Gastrocnemius medialis (tissue), 4 donors: ENCODE measurements around the gene FZD2. TPM values are rescaled to one million over a fixed set of nuclear protein-coding genes. Genes with fewer than 3 reads are reported as not detected.

Experiments
- ATAC-seq, 2 donors: fragments of 150-250 bp; one replicate each; pipeline ENCODE4 v1.9.1; 2016
- DNase-seq, 2 donors: peaks; one replicate each; pipeline ENCODE4 v3.0.0-alpha.2; 2019
- H3K27ac ChIP-seq, 4 donors: fragments of 200-600 bp; sonication (generic); 1 replicate in 1 of 4; 2 replicates in 3 of 4; pipeline ENCODE4 v1.5.1; 2016 to 2018; ENCODE audit warnings: mild to moderate bottlenecking in 2 of 4, moderate library complexity in 1 of 4
- H3K27me3 ChIP-seq, 3 donors: fragments of 200-600 bp; sonication (generic) in 2 of 3; 1 replicate in 1 of 3; 2 replicates in 2 of 3; pipeline versions ENCODE4 v1.5.1 to v1.6.0; 2016 to 2019; ENCODE audit warnings: mild to moderate bottlenecking in 1 of 3, moderate library complexity in 1 of 3
- H3K36me3 ChIP-seq, 2 donors: fragments of 200-600 bp; sonication (generic) in 1 of 2; one replicate each; pipeline ENCODE4 v1.5.1; 2017 to 2018
- H3K4me1 ChIP-seq, 2 donors: fragments of 200-600 bp; sonication (generic) in 1 of 2; one replicate each; pipeline ENCODE4 v1.5.1; 2016 to 2017; ENCODE audit warnings: mild to moderate bottlenecking in 2 of 2
- H3K4me3 ChIP-seq, 4 donors: fragments of 200-600 bp; sonication (generic) in 3 of 4; 1 replicate in 1 of 4; 2 replicates in 3 of 4; pipeline ENCODE4 v1.5.1; 2016 to 2019; ENCODE audit warnings: mild to moderate bottlenecking in 2 of 4
- H3K9me3 ChIP-seq, 3 donors: fragments of 200-600 bp; sonication (generic) in 2 of 3; 1 replicate in 1 of 3; 2 replicates in 2 of 3; pipeline ENCODE4 v1.5.1; 2016 to 2019
- POLR2A ChIP-seq, 2 donors: fragments of 450-650 bp; IDR thresholded peaks; one replicate each; pipeline ENCODE4 v1.6.1; 2017; ENCODE audit warnings: antibody characterized with exemption in 2 of 2, mild to moderate bottlenecking in 2 of 2, moderate library complexity in 2 of 2
- in situ Hi-C, 4 donors: fragments of 200-750 bp; cut with MboI; loops; one replicate each; pipeline versions ENCODE4 v1.15.0 to v1.8.0; 2017; ENCODE audit warnings: low sequenced_read_pairs in 4 of 4
- intact Hi-C: fragments of 100-400 bp; cut with DNase I; formaldehyde crosslinking; loops from one replicate; pipeline ENCODE4 v1.15.1; 2023; ENCODE audit warnings: low total_unique reads
- total RNA-seq, 4 donors: library from RNA; depleted of rRNA; stranded (reverse); fragments of >200 nt; gene quantifications; one replicate each; pipeline versions ENCODE4 v1.1.0 to v1.2.3, GENCODE V29; 2016
- TF ChIP-seq, protein P1 (sequence below), 5 experiments: fragments of 450-650 bp in 3 of 5; fragments of 200-600 bp in 2 of 5; sonication (generic) in 2 of 5; IDR thresholded peaks in 4 of 5; conservative IDR thresholded peaks in 1 of 5; 1 replicate in 4 of 5; 2 replicates in 1 of 5; pipeline ENCODE4 v1.5.1; 2016 to 2019; ENCODE audit warnings: antibody characterized with exemption in 5 of 5, mild to moderate bottlenecking in 3 of 5, moderate library complexity in 3 of 5

FZD2 gene
- total RNA-seq, 4 donors from 2014 or later = 0.31 to 0.68 (median 0.58) TPM; not detected in 1

- intact Hi-C loops = no loop called here
- no peaks in the 10 kb centered on the region for H3K4me1 ChIP-seq
- H3K9me3 ChIP-seq = no peaks in the 10 kb centered on the region
- H3K36me3 ChIP-seq = no peaks in the 10 kb centered on the region
- no peak overlapping the region for H3K27ac ChIP-seq
- in situ Hi-C loops = no loop called here
- DNase-seq (no peak), ATAC-seq (no peak)
- TF ChIP-seq POLR2A (IDR thresholded peaks at IDR 0.05) = no peak
- TF ChIP-seq, protein P1, sequence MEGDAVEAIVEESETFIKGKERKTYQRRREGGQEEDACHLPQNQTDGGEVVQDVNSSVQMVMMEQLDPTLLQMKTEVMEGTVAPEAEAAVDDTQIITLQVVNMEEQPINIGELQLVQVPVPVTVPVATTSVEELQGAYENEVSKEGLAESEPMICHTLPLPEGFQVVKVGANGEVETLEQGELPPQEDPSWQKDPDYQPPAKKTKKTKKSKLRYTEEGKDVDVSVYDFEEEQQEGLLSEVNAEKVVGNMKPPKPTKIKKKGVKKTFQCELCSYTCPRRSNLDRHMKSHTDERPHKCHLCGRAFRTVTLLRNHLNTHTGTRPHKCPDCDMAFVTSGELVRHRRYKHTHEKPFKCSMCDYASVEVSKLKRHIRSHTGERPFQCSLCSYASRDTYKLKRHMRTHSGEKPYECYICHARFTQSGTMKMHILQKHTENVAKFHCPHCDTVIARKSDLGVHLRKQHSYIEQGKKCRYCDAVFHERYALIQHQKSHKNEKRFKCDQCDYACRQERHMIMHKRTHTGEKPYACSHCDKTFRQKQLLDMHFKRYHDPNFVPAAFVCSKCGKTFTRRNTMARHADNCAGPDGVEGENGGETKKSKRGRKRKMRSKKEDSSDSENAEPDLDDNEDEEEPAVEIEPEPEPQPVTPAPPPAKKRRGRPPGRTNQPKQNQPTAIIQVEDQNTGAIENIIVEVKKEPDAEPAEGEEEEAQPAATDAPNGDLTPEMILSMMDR (IDR thresholded peaks at IDR 0.05 in 4 of 5, conservative IDR thresholded peaks at IDR 0.05 in 1 of 5) = no peak
- no peak overlapping the region for H3K4me3 ChIP-seq
- H3K27me3 ChIP-seq = peaks cover 2 to 19% (median 8%) of the 10 kb centered on the region in 3 donors
Observed at GRCh38 chr17:44599298-44600175, 42.3 kb downstream of the FZD2 start.

GRCh38 chr17:44601539-44601938, 44.3 kb downstream of the FZD2 start:
- H3K27ac ChIP-seq = no peak overlapping the region
- DNase-seq = no peak
- intact Hi-C loops = no loop called here

DNA sequence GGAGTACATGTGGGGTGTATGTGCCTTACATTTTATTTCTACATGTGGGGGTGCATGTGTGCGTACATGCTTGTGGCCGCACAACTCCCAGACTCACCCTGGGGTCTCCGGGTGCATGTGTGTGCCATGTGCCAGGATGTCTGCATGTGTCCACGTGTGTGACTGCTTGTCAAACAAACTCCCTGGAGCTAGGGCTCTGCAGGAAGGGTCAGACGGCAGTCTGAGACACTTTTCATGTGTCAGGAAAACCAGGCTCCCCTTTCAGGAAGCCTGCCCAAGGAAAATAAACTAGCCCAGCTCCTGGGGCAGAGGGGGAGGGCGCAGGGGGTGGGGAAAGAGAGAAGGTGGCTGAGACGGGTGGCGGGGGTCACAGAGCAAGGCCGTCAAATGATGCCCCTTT, 44.7 kb downstream of the FZD2 start:
- Histone ChIP-seq H3K4me1 (no peaks in the 10 kb centered on the region), H3K9me3 (no peaks in the 10 kb centered on the region), H3K36me3 (no peaks in the 10 kb centered on the region), H3K4me3 (no peak overlapping the region), H3K27me3 (peaks cover 0 to 2% (median 0%) of the 10 kb centered on the region in 3 donors), H3K27ac (no peak overlapping the region)
- in situ Hi-C loops = no loop called here
- no peak for TF ChIP-seq POLR2A (IDR thresholded peaks at IDR 0.05)
- TF ChIP-seq, protein P1 (IDR thresholded peaks at IDR 0.05 in 4 of 5, conservative IDR thresholded peaks at IDR 0.05 in 1 of 5) = no peak
- DNase-seq (no peak), ATAC-seq (no peak)
- intact Hi-C loops = no loop called here

More at GRCh38 chr17:44601539-44601938, 44.3 kb downstream of the FZD2 start:
- Histone ChIP-seq H3K27me3 (peaks cover 0 to 2% (median 0%) of the 10 kb centered on the region in 3 donors), H3K4me1 (no peaks in the 10 kb centered on the region), H3K36me3 (no peaks in the 10 kb centered on the region), H3K4me3 (no peak overlapping the region), H3K9me3 (no peaks in the 10 kb centered on the region)
- in situ Hi-C loops = no loop called here
- TF ChIP-seq, protein P1 (IDR thresholded peaks at IDR 0.05 in 4 of 5, conservative IDR thresholded peaks at IDR 0.05 in 1 of 5) = no peak
- TF ChIP-seq POLR2A (IDR thresholded peaks at IDR 0.05) = no peak
- no peak for ATAC-seq

- H3K27ac ChIP-seq = no peak overlapping the region
- H3K4me3 ChIP-seq = no peak overlapping the region
- no peaks in the 10 kb centered on the region for H3K9me3 ChIP-seq
- no peak for TF ChIP-seq POLR2A (IDR thresholded peaks at IDR 0.05)
- TF ChIP-seq, protein P1 (IDR thresholded peaks at IDR 0.05 in 4 of 5, conservative IDR thresholded peaks at IDR 0.05 in 1 of 5) = no peak
- intact Hi-C loops (no loop called here), in situ Hi-C loops (no loop called here)
- H3K4me1 ChIP-seq = no peaks in the 10 kb centered on the region
- ATAC-seq = no peak
- DNase-seq = no peak
- H3K27me3 ChIP-seq = peaks cover 0 to 2% (median 0%) of the 10 kb centered on the region in 3 donors
- no peaks in the 10 kb centered on the region for H3K36me3 ChIP-seq
Observed at GRCh38 chr17:44602390-44602789, 45.1 kb downstream of the FZD2 start.
